Endothelial cell of umbilical vein (primary cell): ENCODE measurements around the gene OCIAD1. TPM values are rescaled to one million over a fixed set of nuclear protein-coding genes. Genes with fewer than 3 reads are reported as not detected.

Experiments
- BruUV-seq: library from RNA; stranded (reverse); fragments of 400-500 nt; replicated peaks from 2 replicates; lab custom pipeline; 2021; lab: Mats Ljungman, UMichigan
- CTCF ChIA-PET: fragments of 300-600, 350-600 bp; sonication (Branson Sonifier 250); formaldehyde crosslinking; loops from one replicate; lab custom pipeline; 2021; ENCODE audit warnings: antibody characterized with exemption, inconsistent platforms; lab: Charles Lee
- POLR2A ChIA-PET: fragments of 300-600, 350-600 bp; sonication (Branson Sonifier 250); formaldehyde crosslinking; loops from one replicate; lab custom pipeline; 2021; ENCODE audit warnings: antibody characterized with exemption, inconsistent platforms; lab: Charles Lee
- DNase-seq: peaks from one replicate; pipeline ENCODE4 v3.0.0-alpha.2; 2011; ENCODE audit warnings: low read depth, low spot score
- FAIRE-seq: peaks from 2 replicates; lab custom pipeline; 2011; peaks lifted over from hg19 to GRCh38; lab: Jason Lieb, UNC
- H2AFZ ChIP-seq: 2 replicates; pipeline ENCODE4 v1.6.0; 2012; ENCODE audit warnings: low read depth, low read length, control low read depth, inconsistent platforms
- H3K27ac ChIP-seq: 2 replicates; pipeline ENCODE4 v1.5.1; 2011; ENCODE audit warnings: low read depth, mild to moderate bottlenecking, control low read depth, low read length, moderate library complexity; ENCODE audit not compliant: insufficient read depth
- H3K27me3 ChIP-seq, 2 experiments: 2 replicates each; pipeline versions ENCODE4 v1.6.0 to v1.6.1; 2011; ENCODE audit warnings: low read length in 2 of 2, mixed read lengths in 1 of 2; ENCODE audit not compliant: control insufficient read depth in 2 of 2, insufficient read depth in 2 of 2
- H3K36me3 ChIP-seq, 2 experiments: 2 replicates in 1 of 2; 3 replicates in 1 of 2; pipeline ENCODE4 v1.5.1; 2011; ENCODE audit warnings: low read length in 2 of 2, mild to moderate bottlenecking in 1 of 2, moderate library complexity in 1 of 2; ENCODE audit not compliant: control insufficient read depth in 2 of 2, insufficient read depth in 2 of 2; ENCODE audit errors: extremely low read depth in 1 of 2
- H3K4me1 ChIP-seq: 3 replicates; pipeline ENCODE4 v1.5.1; 2011; ENCODE audit warnings: mild to moderate bottlenecking, low read length; ENCODE audit not compliant: control insufficient read depth, insufficient read depth; ENCODE audit errors: extremely low read depth
- H3K4me2 ChIP-seq: 2 replicates; pipeline ENCODE4 v1.6.1; 2011; ENCODE audit warnings: low read length, control low read depth, mixed read lengths; ENCODE audit not compliant: insufficient read depth
- H3K4me3 ChIP-seq, 3 experiments: fragments of 200-600 bp in 1 of 3; sonication (generic), shearing (Covaris generic) in 1 of 3; replicated peaks in 1 of 3; 2 replicates each; pipeline ENCODE4 v1.5.1; 2011 to 2016; ENCODE audit warnings: control low read depth in 3 of 3, low read length in 3 of 3, mild to moderate bottlenecking in 2 of 3, inconsistent platforms in 1 of 3, low read depth in 1 of 3, moderate library complexity in 1 of 3; ENCODE audit not compliant: insufficient read depth in 1 of 3
- H3K79me2 ChIP-seq: 2 replicates; pipeline ENCODE4 v1.6.0; 2012; ENCODE audit warnings: low read length, inconsistent platforms; ENCODE audit not compliant: control insufficient read depth, insufficient read depth
- H3K9ac ChIP-seq: replicated peaks from 2 replicates; pipeline ENCODE3; 2011; ENCODE audit warnings: low read length, control low read depth; ENCODE audit not compliant: insufficient read depth; ENCODE audit errors: extremely low read depth
- H3K9me1 ChIP-seq: replicated peaks from 3 replicates; pipeline ENCODE4 v1.6.0; 2011; ENCODE audit warnings: mild to moderate bottlenecking, low read length; ENCODE audit not compliant: control insufficient read depth, insufficient read depth; ENCODE audit errors: extremely low read depth
- H3K9me3 ChIP-seq: replicated peaks from 2 replicates; pipeline ENCODE4 v1.5.1; 2012; ENCODE audit warnings: low read length, inconsistent platforms; ENCODE audit not compliant: control insufficient read depth, insufficient read depth
- H4K20me1 ChIP-seq: replicated peaks from 2 replicates; pipeline ENCODE3; 2011; ENCODE audit warnings: mild to moderate bottlenecking, low read length; ENCODE audit not compliant: control insufficient read depth, insufficient read depth; ENCODE audit errors: extremely low read depth
- CTCF ChIP-seq, 2 donors: IDR thresholded peaks; 1 replicate in 1 of 2; 2 replicates in 1 of 2; pipeline ENCODE4 v1.5.1; 2011; ENCODE audit warnings: low read length in 2 of 2, mild to moderate bottlenecking in 2 of 2, moderate library complexity in 2 of 2, control low read depth in 1 of 2, inconsistent platforms in 1 of 2, low read depth in 1 of 2; ENCODE audit not compliant: insufficient read depth in 1 of 2; ENCODE audit errors: extremely low read depth in 1 of 2
- EZH2 ChIP-seq: IDR thresholded peaks from 2 replicates; pipeline ENCODE4 v1.6.1; 2012; ENCODE audit warnings: borderline replicate concordance, low read depth, mild to moderate bottlenecking, moderate library complexity, low read length, inconsistent platforms; ENCODE audit not compliant: severe bottlenecking
- FOS ChIP-seq: IDR thresholded peaks from 2 replicates; pipeline ENCODE4 v1.6.1; 2011; ENCODE audit warnings: mild to moderate bottlenecking, low read length, moderate library complexity, borderline replicate concordance; ENCODE audit not compliant: insufficient read depth
- GATA2 ChIP-seq: IDR thresholded peaks from 2 replicates; pipeline ENCODE4 v1.7.0; 2011; ENCODE audit warnings: low read depth, mild to moderate bottlenecking, moderate library complexity, mixed read lengths, low read length; ENCODE audit not compliant: insufficient read length, insufficient read depth
- JUN ChIP-seq: IDR thresholded peaks from 2 replicates; pipeline ENCODE4 v1.6.1; 2011; ENCODE audit warnings: borderline replicate concordance, low read depth; ENCODE audit not compliant: insufficient read length, insufficient read depth
- MYC ChIP-seq: IDR thresholded peaks from one replicate; pipeline ENCODE4 v1.6.1; 2011; ENCODE audit warnings: mild to moderate bottlenecking, low read depth, low read length
- POLR2A ChIP-seq: IDR thresholded peaks from 2 replicates; pipeline ENCODE4 v1.6.1; 2012; ENCODE audit warnings: low read depth, mild to moderate bottlenecking, control low read depth, low read length
- dilution Hi-C: fragments of 300-500 bp; cut with MboI; formaldehyde crosslinking; loops from one replicate; pipeline ENCODE4 v1.15.0; 2019; ENCODE audit warnings: low sequenced_read_pairs; ENCODE audit not compliant: extremely low pct_ligation_motif_present
- intact Hi-C: fragments of 100-400 bp; cut with micrococcal nuclease; formaldehyde crosslinking; loops from one replicate; pipeline ENCODE4 v1.10.0; 2022
- polyA plus RNA-seq, 4 experiments: library from polyadenylated mRNA; depleted of rRNA in 3 of 4; stranded (reverse) in 3 of 4; unstranded in 1 of 4; fragments of >200 nt; gene quantifications; 2 replicates each; pipeline versions ENCODE4 v1.2.1 to v1.2.3, GENCODE V29; 2011 to 2012; ENCODE audit warnings: missing spikeins in 1 of 4
- total RNA-seq: library from RNA; stranded (reverse); gene quantifications from 2 replicates; pipeline ENCODE4 v1.2.3, GENCODE V29; 2021

The OCIAD1 gene
- total and polyA plus RNA-seq, 2 donors (not counting 3 experiments of a cell fraction or from before 2014, with no cell fraction given) = 81.7 to 101 TPM

GRCh38 chr4:48905363-48906015 lies 74.6 kb downstream of the OCIAD1 start:
- H3K4me3 ChIP-seq = peak overlapping the region in 2 of 3 experiments; percentile 57 to 61
- TF ChIP-seq FOS (peak; percentile 66), GATA2 (no peak), MYC (no peak), POLR2A (no peak), CTCF (IDR thresholded peaks at IDR 0.05; ENCODE audit: extremely low read depth in 1 of 2, insufficient read depth in 1 of 2, low read depth in 1 of 2, low read length in 2 of 2) (no peak), EZH2 (no peak), JUN (peak; percentile 57)
- peaks cover 28% of the 10 kb centered on the region for H3K4me1 ChIP-seq
- H3K4me2 ChIP-seq = peak overlapping the region; percentile 33
- no peaks in the 10 kb centered on the region for H3K27me3 ChIP-seq
- H3K36me3 ChIP-seq = peaks cover 4 to 8% of the 10 kb centered on the region in 2 experiments
- no peaks in the 10 kb centered on the region for H3K9me3 ChIP-seq
- no peak overlapping the region for H2AFZ ChIP-seq
- H4K20me1 ChIP-seq = no peaks in the 10 kb centered on the region
- H3K9ac ChIP-seq = peak overlapping the region; percentile 84
- intact Hi-C loops (loop anchor here (2.0 kb wide), 1 partner anchor 57 kb away; no protein-coding TSS in a partner anchor), dilution Hi-C loops (no loop called here)
- DNase-seq (peak; percentile 41), FAIRE-seq (no peak)
- H3K9me1 ChIP-seq = no peaks in the 10 kb centered on the region
- H3K79me2 ChIP-seq = peaks cover 18% of the 10 kb centered on the region
- ChIA-PET POLR2A (no interaction called here), CTCF (interaction anchor here (0.9 kb wide), 1 partner anchor 39 kb away, joined by 3 read pairs; no protein-coding TSS in a partner anchor)
- H3K27ac ChIP-seq = peak overlapping the region; percentile 82
- BruUV-seq = TSS peak; percentile 21
